CD14-positive monocyte (primary cell): ENCODE data around the gene RNF152. TPM values are rescaled to one million over a fixed set of nuclear protein-coding genes. Genes with fewer than 3 reads are reported as not detected.

Experiments
- DNase-seq, 3 donors: peaks; one replicate each; pipeline ENCODE4 v3.0.0-alpha.2; 2011 to 2022
- H2AFZ ChIP-seq: 2 replicates; pipeline ENCODE4 v1.6.0; 2012; ENCODE audit warnings: mild to moderate bottlenecking, low read depth, low read length, inconsistent platforms; ENCODE audit not compliant: insufficient read depth, poor library complexity, severe bottlenecking
- H3K27ac ChIP-seq, 2 donors: 1 replicate in 1 of 2; 2 replicates in 1 of 2; pipeline ENCODE4 v1.5.1; 2012 to 2013; ENCODE audit warnings: low read length in 2 of 2, control low read depth in 1 of 2, inconsistent platforms in 1 of 2, low read depth in 1 of 2, mild to moderate bottlenecking in 1 of 2
- H3K27me3 ChIP-seq, 2 donors: one replicate each; pipeline versions ENCODE4 v1.6.0 to v1.6.1; 2011 to 2013; ENCODE audit warnings: low read length in 2 of 2; ENCODE audit not compliant: control insufficient read depth in 2 of 2, insufficient read depth in 2 of 2
- H3K36me3 ChIP-seq, 2 donors: replicated peaks in 1 of 2; 1 replicate in 1 of 2; 2 replicates in 1 of 2; pipeline versions ENCODE4 v1.5.1 to v1.6.1; 2012 to 2013; ENCODE audit warnings: low read length in 2 of 2, control low read depth in 1 of 2, inconsistent platforms in 1 of 2, mild to moderate bottlenecking in 1 of 2; ENCODE audit not compliant: insufficient read depth in 2 of 2, control insufficient read depth in 1 of 2
- H3K4me1 ChIP-seq, 2 donors: 1 replicate in 1 of 2; 2 replicates in 1 of 2; pipeline versions ENCODE4 v1.5.1 to v1.6.1; 2012 to 2013; ENCODE audit warnings: low read length in 2 of 2, control low read depth in 1 of 2, inconsistent platforms in 1 of 2, mild to moderate bottlenecking in 1 of 2, moderate library complexity in 1 of 2; ENCODE audit not compliant: insufficient read depth in 2 of 2, control insufficient read depth in 1 of 2
- H3K4me2 ChIP-seq: replicated peaks from 2 replicates; pipeline ENCODE3; 2012; ENCODE audit warnings: low read length, moderate library complexity, mild to moderate bottlenecking; ENCODE audit not compliant: poor library complexity, severe bottlenecking; ENCODE audit errors: extremely low read depth
- H3K4me3 ChIP-seq, 3 experiments: fragments of 200-600 bp in 1 of 3; sonication (generic) in 1 of 3; replicated peaks in 1 of 3; 1 replicate in 2 of 3; 2 replicates in 1 of 3; pipeline ENCODE4 v1.5.1; 2011 to 2013; ENCODE audit warnings: low read length in 3 of 3, mild to moderate bottlenecking in 3 of 3, control low read depth in 2 of 3, low read depth in 2 of 3, inconsistent platforms in 1 of 3, moderate library complexity in 1 of 3
- H3K79me2 ChIP-seq: 2 replicates; pipeline ENCODE4 v1.6.0; 2012; ENCODE audit warnings: mild to moderate bottlenecking, control low read depth, inconsistent platforms, low read length, moderate library complexity; ENCODE audit not compliant: insufficient read depth
- H3K9ac ChIP-seq: 2 replicates; pipeline ENCODE4 v1.6.0; 2017; ENCODE audit warnings: low read length, mild to moderate bottlenecking; ENCODE audit not compliant: insufficient read depth, poor library complexity, severe bottlenecking
- H3K9me3 ChIP-seq, 2 donors: replicated peaks in 1 of 2; 1 replicate in 1 of 2; 2 replicates in 1 of 2; pipeline versions ENCODE4 v1.5.1 to v1.6.1; 2012 to 2013; ENCODE audit warnings: low read length in 2 of 2, control low read depth in 1 of 2; ENCODE audit not compliant: control insufficient read depth in 1 of 2, insufficient read depth in 1 of 2
- H4K20me1 ChIP-seq: 2 replicates; pipeline ENCODE4 v1.6.0; 2012; ENCODE audit warnings: mild to moderate bottlenecking, low read length, control low read depth, moderate library complexity; ENCODE audit not compliant: insufficient read depth
- H3K27ac Mint-ChIP-seq, 7 donors: one replicate each; pipeline ENCODE4 v1.8.0; 2020; ENCODE audit warnings: mild to moderate bottlenecking in 7 of 7, mixed read lengths in 7 of 7, moderate library complexity in 6 of 7, inconsistent platforms in 2 of 7
- H3K27me3 Mint-ChIP-seq, 3 donors: one replicate each; pipeline ENCODE4 v1.8.0; 2021 to 2022; ENCODE audit warnings: low read depth in 3 of 3, mild to moderate bottlenecking in 3 of 3, mixed read lengths in 3 of 3, moderate library complexity in 3 of 3, inconsistent platforms in 1 of 3
- H3K36me3 Mint-ChIP-seq, 2 donors: one replicate each; pipeline ENCODE4 v1.8.0; 2020; ENCODE audit warnings: mixed read lengths in 2 of 2, inconsistent platforms in 1 of 2, mild to moderate bottlenecking in 1 of 2
- H3K4me1 Mint-ChIP-seq: one replicate; pipeline ENCODE4 v1.8.0; 2020; ENCODE audit warnings: mild to moderate bottlenecking, mixed read lengths
- H3K4me3 Mint-ChIP-seq, 2 donors: one replicate each; pipeline ENCODE4 v1.8.0; 2020; ENCODE audit warnings: mild to moderate bottlenecking in 2 of 2, mixed read lengths in 2 of 2, moderate library complexity in 1 of 2
- H3K9me3 Mint-ChIP-seq, 7 donors: one replicate each; pipeline ENCODE4 v1.8.0; 2020 to 2022; ENCODE audit warnings: mixed read lengths in 7 of 7, mild to moderate bottlenecking in 6 of 7, moderate library complexity in 6 of 7, inconsistent platforms in 2 of 7
- CTCF ChIP-seq: fragments of 200-600 bp; IDR thresholded peaks from one replicate; pipeline ENCODE4 v1.8.0; 2022; ENCODE audit warnings: antibody characterized with exemption, mild to moderate bottlenecking
- WGBS: methylation state at CpG from one replicate; pipeline ENCODE4 v1.1.5; 2013; ENCODE audit warnings: missing lambda C conversion rate; ENCODE audit not compliant: insufficient coverage; 5-methylcytosine and 5-hydroxymethylcytosine counted together
- intact Hi-C, 2 donors: fragments of 100-400 bp; cut with micrococcal nuclease; formaldehyde crosslinking; loops; one replicate each; pipeline versions ENCODE4 v1.15.0 to v1.15.1; 2023
- polyA plus RNA-seq, 3 donors: library from polyadenylated mRNA; depleted of rRNA in 1 of 3; unstranded in 2 of 3; stranded (reverse) in 1 of 3; fragments of 300-500 nt in 2 of 3; fragments of >200 nt in 1 of 3; fragmentation: Illumina TruSeq in 2 of 3; gene quantifications; 1 replicate in 2 of 3; 2 replicates in 1 of 3; pipeline ENCODE4 v1.2.3, GENCODE V29; 2012 to 2021

RNF152 gene
- polyA plus RNA-seq, 3 donors, result 0.03 to 0.54 (median 0.45) TPM

- intact Hi-C loops, result no loop called here
- Histone ChIP-seq H4K20me1 (no peaks in the 10 kb centered on the region), H3K27ac (no peak overlapping the region), H2AFZ (no peak overlapping the region), H3K4me2 (no peak overlapping the region), H3K4me3 (no peak overlapping the region), H3K9me3 (peaks cover 5 to 7% of the 10 kb centered on the region in 2 donors), H3K27me3 (no peaks in the 10 kb centered on the region), H3K4me1 (no peaks in the 10 kb centered on the region), H3K79me2 (no peaks in the 10 kb centered on the region), H3K9ac (no peak overlapping the region), H3K36me3 (no peaks in the 10 kb centered on the region)
- Mint-ChIP-seq H3K4me1 (no peaks in the 10 kb centered on the region), H3K27me3 (peaks cover 1 to 4% (median 2%) of the 10 kb centered on the region in 3 donors), H3K4me3 (no peak overlapping the region), H3K36me3 (no peaks in the 10 kb centered on the region), H3K9me3 (peaks cover 5 to 30% (median 12%) of the 10 kb centered on the region in 7 donors), H3K27ac (no peak overlapping the region)
- no peak for DNase-seq
- TF ChIP-seq CTCF, result no peak
These were observed 118.0 kb downstream of the RNF152 start for GRCh38 chr18:61774846-61775245.

- H3K4me1 Mint-ChIP-seq, result no peaks in the 10 kb centered on the region
- H3K36me3 ChIP-seq, result no peaks in the 10 kb centered on the region
- no peak overlapping the region for H3K4me3 ChIP-seq
- no peaks in the 10 kb centered on the region for H3K79me2 ChIP-seq
- H3K9me3 ChIP-seq, result peaks cover 5 to 7% of the 10 kb centered on the region in 2 donors
- H3K4me2 ChIP-seq, result no peak overlapping the region
- H3K27me3 ChIP-seq, result no peaks in the 10 kb centered on the region
- no peak for TF ChIP-seq CTCF
- peaks cover 1 to 10% (median 2%) of the 10 kb centered on the region in 3 donors for H3K27me3 Mint-ChIP-seq
- WGBS, result 67% methylated on average over 1 of the region's 2 CpGs
- H3K9me3 Mint-ChIP-seq, result peaks cover 6 to 35% (median 12%) of the 10 kb centered on the region in 7 donors
- H4K20me1 ChIP-seq, result no peaks in the 10 kb centered on the region
- intact Hi-C loops, result no loop called here
- no peak for DNase-seq
- H3K4me1 ChIP-seq, result no peaks in the 10 kb centered on the region
- H3K27ac ChIP-seq, result no peak overlapping the region
- no peak overlapping the region for H3K9ac ChIP-seq
- H2AFZ ChIP-seq, result no peak overlapping the region
- no peak overlapping the region for H3K27ac Mint-ChIP-seq
- H3K4me3 Mint-ChIP-seq, result no peak overlapping the region
- H3K36me3 Mint-ChIP-seq, result no peaks in the 10 kb centered on the region
These were observed 120.4 kb downstream of the RNF152 start for GRCh38 chr18:61772293-61772848.
